Measurements from ENCODE around the gene JAK3. TPM values are rescaled to one million over a fixed set of nuclear protein-coding genes. Genes with fewer than 3 reads are reported as not detected.
A peak's percentile ranks its signal among the peaks of the same experiment; 100 is the strongest.

JAK3 gene
- total RNA-seq, 4 donors from 2014 or later = 1.9 to 18.0 (median 8.3) TPM

GRCh38 chr19:17811103-17811502, 36.7 kb downstream of the JAK3 start:
- Histone ChIP-seq H3K36me3 (no peaks in the 10 kb centered on the region), H3K27me3 (peaks cover 0 to 5% of the 10 kb centered on the region in 2 donors), H3K4me1 (no peaks in the 10 kb centered on the region), H3K27ac (no peak overlapping the region), H3K9me3 (peaks cover 0 to 22% (median 0%) of the 10 kb centered on the region in 4 donors), H3K4me3 (no peak overlapping the region)
- WGBS, 2 donors = 94 to 98% methylated on average over 2 of the region's 2 CpGs
- no peak for DNase-seq (ENCODE audit: low spot score in 2 of 2)
- no peak for TF ChIP-seq EP300 (IDR thresholded peaks at IDR 0.05)
- no peak for TF ChIP-seq CTCF (IDR thresholded peaks at IDR 0.05)
- TF ChIP-seq POLR2A (IDR thresholded peaks at IDR 0.05) = no peak

GRCh38 chr19:17807731-17808316, 40.0 kb downstream of the JAK3 start:
- Histone ChIP-seq H3K36me3 (no peaks in the 10 kb centered on the region), H3K27me3 (no peaks in the 10 kb centered on the region), H3K4me3 (no peak overlapping the region), H3K9me3 (peaks cover 0 to 15% (median 0%) of the 10 kb centered on the region in 4 donors), H3K27ac (no peak overlapping the region), H3K4me1 (no peaks in the 10 kb centered on the region)
- DNase-seq (ENCODE audit: low spot score in 2 of 2) = no peak
- 70 to 71% methylated on average over 25 to 35 of the region's 38 CpGs for WGBS, 2 donors
- TF ChIP-seq EP300 (IDR thresholded peaks at IDR 0.05) (no peak), POLR2A (IDR thresholded peaks at IDR 0.05) (no peak), CTCF (IDR thresholded peaks at IDR 0.05) (no peak)

- no peaks in the 10 kb centered on the region for H3K36me3 ChIP-seq
- H3K4me3 ChIP-seq = no peak overlapping the region
- H3K4me1 ChIP-seq = no peaks in the 10 kb centered on the region
- WGBS, 2 donors = 75 to 81% methylated on average over 3 of the region's 3 CpGs
- H3K9me3 ChIP-seq = peaks cover 0 to 15% (median 0%) of the 10 kb centered on the region in 4 donors
- peaks cover 0 to 4% of the 10 kb centered on the region in 2 donors for H3K27me3 ChIP-seq
- H3K27ac ChIP-seq = no peak overlapping the region
- DNase-seq (ENCODE audit: low spot score in 2 of 2) = no peak
- TF ChIP-seq EP300 (IDR thresholded peaks at IDR 0.05) (no peak), POLR2A (IDR thresholded peaks at IDR 0.05) (no peak), CTCF (IDR thresholded peaks at IDR 0.05) (no peak)
Measured at GRCh38 chr19:17806945-17807344, 40.8 kb downstream of the JAK3 start.

GRCh38 chr19:17805427-17805826, 42.4 kb downstream of the JAK3 start:
- no peak for DNase-seq (ENCODE audit: low spot score in 2 of 2)
- Histone ChIP-seq H3K4me1 (no peaks in the 10 kb centered on the region), H3K27ac (no peak overlapping the region), H3K9me3 (no peaks in the 10 kb centered on the region), H3K4me3 (no peak overlapping the region), H3K27me3 (peaks cover 0 to 5% of the 10 kb centered on the region in 2 donors), H3K36me3 (no peaks in the 10 kb centered on the region)
- TF ChIP-seq POLR2A (IDR thresholded peaks at IDR 0.05) (no peak), EP300 (IDR thresholded peaks at IDR 0.05) (no peak), CTCF (IDR thresholded peaks at IDR 0.05) (no peak)
- WGBS, 2 donors = 81 to 88% methylated on average over 4 of the region's 4 CpGs

GRCh38 chr19:17803264-17803896, 44.4 kb downstream of the JAK3 start:
- WGBS, 2 donors = 59 to 72% methylated on average over 14 of the region's 14 CpGs
- peak in 1 of 2 donors; percentile 9 for DNase-seq (ENCODE audit: low spot score in 2 of 2)
- no peaks in the 10 kb centered on the region for H3K36me3 ChIP-seq
- no peak overlapping the region for H3K4me3 ChIP-seq
- H3K27ac ChIP-seq = no peak overlapping the region
- no peaks in the 10 kb centered on the region for H3K9me3 ChIP-seq
- peaks cover 0 to 17% of the 10 kb centered on the region in 2 donors for H3K27me3 ChIP-seq
- H3K4me1 ChIP-seq = no peaks in the 10 kb centered on the region
- TF ChIP-seq CTCF (IDR thresholded peaks at IDR 0.05) = no peak
- TF ChIP-seq EP300 (IDR thresholded peaks at IDR 0.05) = no peak
- no peak for TF ChIP-seq POLR2A (IDR thresholded peaks at IDR 0.05)

All from tibial nerve (tissue), 4 donors.